Gastrocnemius medialis (tissue), 4 donors: ENCODE measurements around the gene CD63. TPM values are rescaled to one million over a fixed set of nuclear protein-coding genes. Genes with fewer than 3 reads are reported as not detected.

Source experiments
- ATAC-seq, 2 donors: fragments of 150-250 bp; one replicate each; pipeline ENCODE4 v1.9.1; 2016
- DNase-seq, 2 donors: peaks; one replicate each; pipeline ENCODE4 v3.0.0-alpha.2; 2019
- H3K27ac ChIP-seq, 4 donors: fragments of 200-600 bp; sonication (generic); 1 replicate in 1 of 4; 2 replicates in 3 of 4; pipeline ENCODE4 v1.5.1; 2016 to 2018; ENCODE audit warnings: mild to moderate bottlenecking in 2 of 4, moderate library complexity in 1 of 4
- H3K27me3 ChIP-seq, 3 donors: fragments of 200-600 bp; sonication (generic) in 2 of 3; 1 replicate in 1 of 3; 2 replicates in 2 of 3; pipeline versions ENCODE4 v1.5.1 to v1.6.0; 2016 to 2019; ENCODE audit warnings: mild to moderate bottlenecking in 1 of 3, moderate library complexity in 1 of 3
- H3K36me3 ChIP-seq, 2 donors: fragments of 200-600 bp; sonication (generic) in 1 of 2; one replicate each; pipeline ENCODE4 v1.5.1; 2017 to 2018
- H3K4me1 ChIP-seq, 2 donors: fragments of 200-600 bp; sonication (generic) in 1 of 2; one replicate each; pipeline ENCODE4 v1.5.1; 2016 to 2017; ENCODE audit warnings: mild to moderate bottlenecking in 2 of 2
- H3K4me3 ChIP-seq, 4 donors: fragments of 200-600 bp; sonication (generic) in 3 of 4; 1 replicate in 1 of 4; 2 replicates in 3 of 4; pipeline ENCODE4 v1.5.1; 2016 to 2019; ENCODE audit warnings: mild to moderate bottlenecking in 2 of 4
- H3K9me3 ChIP-seq, 3 donors: fragments of 200-600 bp; sonication (generic) in 2 of 3; 1 replicate in 1 of 3; 2 replicates in 2 of 3; pipeline ENCODE4 v1.5.1; 2016 to 2019
- CTCF ChIP-seq, 5 experiments: fragments of 450-650 bp in 3 of 5; fragments of 200-600 bp in 2 of 5; sonication (generic) in 2 of 5; IDR thresholded peaks in 4 of 5; conservative IDR thresholded peaks in 1 of 5; 1 replicate in 4 of 5; 2 replicates in 1 of 5; pipeline ENCODE4 v1.5.1; 2016 to 2019; ENCODE audit warnings: antibody characterized with exemption in 5 of 5, mild to moderate bottlenecking in 3 of 5, moderate library complexity in 3 of 5
- POLR2A ChIP-seq, 2 donors: fragments of 450-650 bp; IDR thresholded peaks; one replicate each; pipeline ENCODE4 v1.6.1; 2017; ENCODE audit warnings: antibody characterized with exemption in 2 of 2, mild to moderate bottlenecking in 2 of 2, moderate library complexity in 2 of 2
- in situ Hi-C, 4 donors: fragments of 200-750 bp; cut with MboI; loops; one replicate each; pipeline versions ENCODE4 v1.15.0 to v1.8.0; 2017; ENCODE audit warnings: low sequenced_read_pairs in 4 of 4
- intact Hi-C: fragments of 100-400 bp; cut with DNase I; formaldehyde crosslinking; loops from one replicate; pipeline ENCODE4 v1.15.1; 2023; ENCODE audit warnings: low total_unique reads
- total RNA-seq, 4 donors: library from RNA; depleted of rRNA; stranded (reverse); fragments of >200 nt; gene quantifications; one replicate each; pipeline versions ENCODE4 v1.1.0 to v1.2.3, GENCODE V29; 2016

Gene CD63
- total RNA-seq, 4 donors from 2014 or later = 423 to 1,107 (median 634) TPM

GRCh38 chr12:55733021-55733555 is 4.3 kb upstream of the CD63 start:
- ATAC-seq = no peak
- intact Hi-C loops = no loop called here
- in situ Hi-C loops = loop anchor here in 1 of 4 donors (10.0 kb wide), 1 partner anchor 92 kb away; the partner anchor contains the start of gene DNAJC14

GRCh38 chr12:55732288-55732687 is 3.5 kb upstream of the CD63 start:
- no peak for TF ChIP-seq POLR2A (IDR thresholded peaks at IDR 0.05)
- TF ChIP-seq CTCF (IDR thresholded peaks at IDR 0.05 in 4 of 5, conservative IDR thresholded peaks at IDR 0.05 in 1 of 5) = no peak
- intact Hi-C loops = no loop called here
- H3K27me3 ChIP-seq = no peaks in the 10 kb centered on the region
- H3K27ac ChIP-seq = no peak overlapping the region
- ATAC-seq (no peak), DNase-seq (no peak)
- no peaks in the 10 kb centered on the region for H3K9me3 ChIP-seq
- H3K4me3 ChIP-seq = no peak overlapping the region
- in situ Hi-C loops = loop anchor here in 1 of 4 donors (10.0 kb wide), 1 partner anchor 93 kb away; the partner anchor contains the start of gene DNAJC14
- no peaks in the 10 kb centered on the region for H3K36me3 ChIP-seq
- H3K4me1 ChIP-seq = peaks cover 11 to 19% of the 10 kb centered on the region in 2 donors

More at GRCh38 chr12:55733021-55733555, 4.3 kb upstream of the CD63 start:
- H3K9me3 ChIP-seq = no peaks in the 10 kb centered on the region
- H3K4me3 ChIP-seq = no peak overlapping the region
- no peaks in the 10 kb centered on the region for H3K27me3 ChIP-seq
- TF ChIP-seq POLR2A (IDR thresholded peaks at IDR 0.05) (no peak), CTCF (IDR thresholded peaks at IDR 0.05 in 4 of 5, conservative IDR thresholded peaks at IDR 0.05 in 1 of 5) (no peak)
- DNase-seq = no peak
- H3K4me1 ChIP-seq = peaks cover 11 to 14% of the 10 kb centered on the region in 2 donors
- no peak overlapping the region for H3K27ac ChIP-seq
- no peaks in the 10 kb centered on the region for H3K36me3 ChIP-seq

- Histone ChIP-seq H3K36me3 (peaks cover 0 to 20% of the 10 kb centered on the region in 2 donors), H3K4me1 (peaks cover 21 to 29% of the 10 kb centered on the region in 2 donors), H3K9me3 (no peaks in the 10 kb centered on the region), H3K4me3 (peak overlapping the region; percentile 84 to 96 (median 92)), H3K27me3 (no peaks in the 10 kb centered on the region), H3K27ac (peak overlapping the region; percentile 99 to 100 (median 99))
- ATAC-seq (peak; percentile 2 to 3), DNase-seq (no peak)
- TF ChIP-seq CTCF (IDR thresholded peaks at IDR 0.05 in 4 of 5, conservative IDR thresholded peaks at IDR 0.05 in 1 of 5) (no peak), POLR2A (IDR thresholded peaks at IDR 0.05) (peak in 1 of 2 donors; percentile 44)
- in situ Hi-C loops (loop anchor here in 1 of 4 donors (10.0 kb wide), 2 partner anchors 55 to 95 kb away; partner anchors contain the start of gene DNAJC14), intact Hi-C loops (loop anchor here (1.0 to 10.0 kb wide), 8 partner anchors 87 to 1735 kb away; partner anchors contain the start of genes BAZ2A, NAB2, NACA and RAB5B)
These were observed 1.3 kb upstream of the CD63 start for GRCh38 chr12:55729819-55730818.

- intact Hi-C loops = loop anchor here (2.0 to 10.0 kb wide), 7 partner anchors 88 to 1734 kb away; partner anchors contain the start of genes BAZ2A, NAB2, NACA and RPL41
- in situ Hi-C loops = loop anchor here in 1 of 4 donors (10.0 kb wide), 1 partner anchor 54 kb away; no protein-coding TSS in a partner anchor
- no peaks in the 10 kb centered on the region for H3K27me3 ChIP-seq
- no peaks in the 10 kb centered on the region for H3K9me3 ChIP-seq
- TF ChIP-seq CTCF (IDR thresholded peaks at IDR 0.05 in 4 of 5, conservative IDR thresholded peaks at IDR 0.05 in 1 of 5) (no peak), POLR2A (IDR thresholded peaks at IDR 0.05) (no peak)
- DNase-seq (peak; percentile 68 to 74), ATAC-seq (peak; percentile 14 to 29)
- H3K4me1 ChIP-seq = peaks cover 29 to 45% of the 10 kb centered on the region in 2 donors
- peak overlapping the region; percentile 99 to 100 (median 99) for H3K27ac ChIP-seq
- H3K36me3 ChIP-seq = peaks cover 0 to 30% of the 10 kb centered on the region in 2 donors
- peak overlapping the region; percentile 84 to 96 (median 92) for H3K4me3 ChIP-seq
These were observed 447 bp downstream of the CD63 start for GRCh38 chr12:55728186-55728938.
